ENCODE results near the gene RHEBL1.

Gene RHEBL1

GRCh38 chr12:49024543-49024942 lies 45.2 kb downstream of the RHEBL1 start:
- H3K27ac ChIP-seq (ENCODE audit: low read depth, low read length), result no peak overlapping the region
- H3K36me3 ChIP-seq (ENCODE audit: control insufficient read depth, insufficient read depth, low read length), result peaks cover 84% of the 10 kb centered on the region
- no peak overlapping the region for H3K9ac ChIP-seq (ENCODE audit: low read length)
- H3K4me3 ChIP-seq (ENCODE audit: low read depth, low read length), result no peak overlapping the region
- H3K4me1 ChIP-seq (ENCODE audit: control insufficient read depth, insufficient read depth, low read length), result peaks cover 4% of the 10 kb centered on the region; the same call in 1 of the 2 replicates
- no peaks in the 10 kb centered on the region for H3K9me3 ChIP-seq (ENCODE audit: control insufficient read depth, insufficient read depth, low read depth, low read length)
- no peaks in the 10 kb centered on the region for H3K27me3 ChIP-seq (ENCODE audit: control insufficient read depth, insufficient read depth, low read length)

- peaks cover 7% of the 10 kb centered on the region; the same call in 1 of the 2 replicates for H3K4me1 ChIP-seq (ENCODE audit: control insufficient read depth, insufficient read depth, low read length)
- H3K9me3 ChIP-seq (ENCODE audit: control insufficient read depth, insufficient read depth, low read depth, low read length), result no peaks in the 10 kb centered on the region
- H3K4me3 ChIP-seq (ENCODE audit: low read depth, low read length), result no peak overlapping the region
- H3K27ac ChIP-seq (ENCODE audit: low read depth, low read length), result no peak overlapping the region
- peaks cover 77% of the 10 kb centered on the region for H3K36me3 ChIP-seq (ENCODE audit: control insufficient read depth, insufficient read depth, low read length)
- H3K27me3 ChIP-seq (ENCODE audit: control insufficient read depth, insufficient read depth, low read length), result no peaks in the 10 kb centered on the region
- H3K9ac ChIP-seq (ENCODE audit: low read length), result no peak overlapping the region
These were observed 46.0 kb downstream of the RHEBL1 start for GRCh38 chr12:49023812-49024211.

GRCh38 chr12:49022558-49023178 lies 47.1 kb downstream of the RHEBL1 start:
- H3K36me3 ChIP-seq (ENCODE audit: control insufficient read depth, insufficient read depth, low read length), result peaks cover 65% of the 10 kb centered on the region
- no peak overlapping the region for H3K27ac ChIP-seq (ENCODE audit: low read depth, low read length)

GRCh38 chr12:49021292-49021915 lies 48.4 kb downstream of the RHEBL1 start:
- Histone ChIP-seq H3K36me3 (ENCODE audit: control insufficient read depth, insufficient read depth, low read length) (peaks cover 53% of the 10 kb centered on the region), H3K27me3 (ENCODE audit: control insufficient read depth, insufficient read depth, low read length) (no peaks in the 10 kb centered on the region), H3K27ac (ENCODE audit: low read depth, low read length) (no peak overlapping the region), H3K9ac (ENCODE audit: low read length) (no peak overlapping the region), H3K9me3 (ENCODE audit: control insufficient read depth, insufficient read depth, low read depth, low read length) (no peaks in the 10 kb centered on the region), H3K4me1 (ENCODE audit: control insufficient read depth, insufficient read depth, low read length) (peaks cover 12% of the 10 kb centered on the region), H3K4me3 (ENCODE audit: low read depth, low read length) (no peak overlapping the region)

More at GRCh38 chr12:49022558-49023178, 47.1 kb downstream of the RHEBL1 start:
- no peaks in the 10 kb centered on the region for H3K9me3 ChIP-seq (ENCODE audit: control insufficient read depth, insufficient read depth, low read depth, low read length)
- no peak overlapping the region for H3K9ac ChIP-seq (ENCODE audit: low read length)
- H3K4me1 ChIP-seq (ENCODE audit: control insufficient read depth, insufficient read depth, low read length), result peaks cover 9% of the 10 kb centered on the region
- no peak overlapping the region for H3K4me3 ChIP-seq (ENCODE audit: low read depth, low read length)
- no peaks in the 10 kb centered on the region for H3K27me3 ChIP-seq (ENCODE audit: control insufficient read depth, insufficient read depth, low read length)

- Histone ChIP-seq H3K4me1 (ENCODE audit: control insufficient read depth, insufficient read depth, low read length) (peaks cover 12% of the 10 kb centered on the region), H3K36me3 (ENCODE audit: control insufficient read depth, insufficient read depth, low read length) (peaks cover 43% of the 10 kb centered on the region), H3K27me3 (ENCODE audit: control insufficient read depth, insufficient read depth, low read length) (no peaks in the 10 kb centered on the region), H3K9ac (ENCODE audit: low read length) (no peak overlapping the region), H3K4me3 (ENCODE audit: low read depth, low read length) (no peak overlapping the region), H3K9me3 (ENCODE audit: control insufficient read depth, insufficient read depth, low read depth, low read length) (no peaks in the 10 kb centered on the region), H3K27ac (ENCODE audit: low read depth, low read length) (no peak overlapping the region)
These were observed 49.3 kb downstream of the RHEBL1 start for GRCh38 chr12:49020441-49020840.

- Histone ChIP-seq H3K27ac (ENCODE audit: low read depth, low read length) (peak overlapping the region; percentile 85; the same call in 1 of the 2 replicates), H3K4me3 (ENCODE audit: low read depth, low read length) (peak overlapping the region; percentile 87), H3K9ac (ENCODE audit: low read length) (peak overlapping the region; percentile 56), H3K4me1 (ENCODE audit: control insufficient read depth, insufficient read depth, low read length) (peaks cover 12% of the 10 kb centered on the region), H3K36me3 (ENCODE audit: control insufficient read depth, insufficient read depth, low read length) (peaks cover 35% of the 10 kb centered on the region), H3K27me3 (ENCODE audit: control insufficient read depth, insufficient read depth, low read length) (no peaks in the 10 kb centered on the region), H3K9me3 (ENCODE audit: control insufficient read depth, insufficient read depth, low read depth, low read length) (no peaks in the 10 kb centered on the region)
These were observed 50.1 kb downstream of the RHEBL1 start for GRCh38 chr12:49019443-49020324.

- H3K9me3 ChIP-seq (ENCODE audit: control insufficient read depth, insufficient read depth, low read depth, low read length), result no peaks in the 10 kb centered on the region
- peaks cover 12% of the 10 kb centered on the region for H3K4me1 ChIP-seq (ENCODE audit: control insufficient read depth, insufficient read depth, low read length)
- peaks cover 29% of the 10 kb centered on the region for H3K36me3 ChIP-seq (ENCODE audit: control insufficient read depth, insufficient read depth, low read length)
- H3K4me3 ChIP-seq (ENCODE audit: low read depth, low read length), result peak overlapping the region; percentile 87
- H3K9ac ChIP-seq (ENCODE audit: low read length), result peak overlapping the region; percentile 89
- no peaks in the 10 kb centered on the region for H3K27me3 ChIP-seq (ENCODE audit: control insufficient read depth, insufficient read depth, low read length)
- H3K27ac ChIP-seq (ENCODE audit: low read depth, low read length), result peak overlapping the region; percentile 85
These were observed 50.7 kb downstream of the RHEBL1 start for GRCh38 chr12:49019120-49019430.

GRCh38 chr12:49018261-49019119 lies 51.3 kb downstream of the RHEBL1 start, which contains the start of gene PRKAG1:
Gene PRKAG1 (minus strand): TSS chr12:49018776. CDS start chr12:49018740, 36 bp downstream.
- Histone ChIP-seq H3K9me3 (ENCODE audit: control insufficient read depth, insufficient read depth, low read depth, low read length) (no peaks in the 10 kb centered on the region), H3K4me3 (ENCODE audit: low read depth, low read length) (peak within 1 kb of the TSS; percentile 87), H3K36me3 (ENCODE audit: control insufficient read depth, insufficient read depth, low read length) (peaks cover 24% of the 10 kb centered on the region), H3K4me1 (ENCODE audit: control insufficient read depth, insufficient read depth, low read length) (peaks cover 12% of the 10 kb centered on the region), H3K27me3 (ENCODE audit: control insufficient read depth, insufficient read depth, low read length) (no peaks in the 10 kb centered on the region), H3K27ac (ENCODE audit: low read depth, low read length) (peak within 1 kb of the TSS; percentile 85), H3K9ac (ENCODE audit: low read length) (peak within 1 kb of the TSS; percentile 96)

GRCh38 chr12:49017891-49018260 lies 51.9 kb downstream of the RHEBL1 start:
- Histone ChIP-seq H3K4me3 (ENCODE audit: low read depth, low read length) (peak overlapping the region; percentile 87), H3K36me3 (ENCODE audit: control insufficient read depth, insufficient read depth, low read length) (peaks cover 17% of the 10 kb centered on the region), H3K27me3 (ENCODE audit: control insufficient read depth, insufficient read depth, low read length) (no peaks in the 10 kb centered on the region), H3K4me1 (ENCODE audit: control insufficient read depth, insufficient read depth, low read length) (peaks cover 12% of the 10 kb centered on the region), H3K27ac (ENCODE audit: low read depth, low read length) (peak overlapping the region; percentile 69; the same call in 1 of the 2 replicates), H3K9ac (ENCODE audit: low read length) (peak overlapping the region; percentile 96), H3K9me3 (ENCODE audit: control insufficient read depth, insufficient read depth, low read depth, low read length) (no peaks in the 10 kb centered on the region)

- Histone ChIP-seq H3K4me3 (ENCODE audit: low read depth, low read length) (no peak overlapping the region), H3K9ac (ENCODE audit: low read length) (no peak overlapping the region), H3K9me3 (ENCODE audit: control insufficient read depth, insufficient read depth, low read depth, low read length) (no peaks in the 10 kb centered on the region), H3K36me3 (ENCODE audit: control insufficient read depth, insufficient read depth, low read length) (peaks cover 11% of the 10 kb centered on the region), H3K27me3 (ENCODE audit: control insufficient read depth, insufficient read depth, low read length) (no peaks in the 10 kb centered on the region), H3K4me1 (ENCODE audit: control insufficient read depth, insufficient read depth, low read length) (peaks cover 12% of the 10 kb centered on the region), H3K27ac (ENCODE audit: low read depth, low read length) (no peak overlapping the region)
These were observed 54.6 kb downstream of the RHEBL1 start for GRCh38 chr12:49015196-49015595.

Measured in HUES6 (cell line).